ENCODE results near the gene KRTAP17-1.

- no peak for TF ChIP-seq CTCF (conservative IDR thresholded peaks at IDR 0.05; ENCODE audit: low read length)
- no peak for TF ChIP-seq EZH2phosphoT487 (IDR thresholded peaks at IDR 0.05; ENCODE audit: borderline replicate concordance, low read depth, low read length)
These were observed 43.7 kb downstream of the KRTAP17-1 start for GRCh38 chr17:41271858-41272257.

Data from OCI-LY7 (cell line).